HUES48 (cell line): ENCODE measurements around the gene ITPR3.

Experiments
- H3K27ac ChIP-seq: one replicate; pipeline ENCODE4 v1.7.0; 2013; ENCODE audit warnings: low read depth, low read length, inconsistent platforms
- H3K27me3 ChIP-seq: 2 replicates; pipeline ENCODE4 v1.6.1; 2013; ENCODE audit warnings: mild to moderate bottlenecking, low read length; ENCODE audit not compliant: control insufficient read depth, insufficient read depth
- H3K36me3 ChIP-seq: 2 replicates; pipeline ENCODE4 v1.6.1; 2013; ENCODE audit warnings: low read length; ENCODE audit not compliant: control insufficient read depth, insufficient read depth
- H3K4me1 ChIP-seq: 2 replicates; pipeline ENCODE4 v1.6.1; 2013; ENCODE audit warnings: mild to moderate bottlenecking, low read length; ENCODE audit not compliant: control insufficient read depth, insufficient read depth
- H3K4me3 ChIP-seq: 2 replicates; pipeline ENCODE4 v1.5.1; 2013; ENCODE audit warnings: mild to moderate bottlenecking, low read depth, low read length
- H3K9ac ChIP-seq: 2 replicates; pipeline ENCODE4 v1.6.1; 2013; ENCODE audit warnings: mild to moderate bottlenecking, low read depth, low read length, moderate library complexity
- H3K9me3 ChIP-seq: 2 replicates; pipeline ENCODE4 v1.6.1; 2013; ENCODE audit warnings: low read length; ENCODE audit not compliant: control insufficient read depth, insufficient read depth

Gene ITPR3

GRCh38 chr6:33641602-33642001 is 20.5 kb downstream of the ITPR3 start:
- no peak overlapping the region for H3K9ac ChIP-seq

GRCh38 chr6:33642897-33643296 is 21.8 kb downstream of the ITPR3 start:
- Histone ChIP-seq H3K4me1 (no peaks in the 10 kb centered on the region), H3K27me3 (no peaks in the 10 kb centered on the region), H3K9me3 (no peaks in the 10 kb centered on the region), H3K36me3 (peaks cover 5% of the 10 kb centered on the region; the same call in 1 of the 2 replicates), H3K9ac (no peak overlapping the region), H3K27ac (no peak overlapping the region), H3K4me3 (no peak overlapping the region)

More at GRCh38 chr6:33641602-33642001, 20.5 kb downstream of the ITPR3 start:
- Histone ChIP-seq H3K9me3 (no peaks in the 10 kb centered on the region), H3K27ac (no peak overlapping the region), H3K4me3 (no peak overlapping the region), H3K36me3 (peaks cover 5% of the 10 kb centered on the region; the same call in 1 of the 2 replicates), H3K27me3 (no peaks in the 10 kb centered on the region), H3K4me1 (peaks cover 8% of the 10 kb centered on the region)

DNA sequence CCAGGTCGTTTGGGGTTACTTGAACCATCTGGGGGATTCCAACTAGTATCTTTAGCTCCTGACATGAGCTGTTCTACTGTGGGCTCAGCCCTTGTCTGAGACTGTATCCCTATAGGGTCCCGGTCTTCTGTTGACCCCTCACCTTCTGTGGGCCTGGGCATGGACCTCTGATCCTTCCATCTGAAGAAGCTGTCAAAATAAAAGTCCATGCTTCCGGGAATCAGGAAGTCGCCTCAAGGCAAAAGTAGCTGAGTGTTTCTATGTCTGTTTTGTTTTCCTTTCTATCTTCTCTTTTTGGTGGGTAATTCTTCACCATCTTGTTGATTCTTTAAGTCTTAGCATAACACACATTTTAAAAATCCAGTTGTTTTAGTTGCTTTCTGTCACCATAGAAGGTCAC is 30.3 kb downstream of the ITPR3 start:
- Histone ChIP-seq H3K27me3 (no peaks in the 10 kb centered on the region), H3K4me1 (no peaks in the 10 kb centered on the region; the same call in 1 of the 2 replicates), H3K4me3 (no peak overlapping the region), H3K9me3 (no peaks in the 10 kb centered on the region), H3K36me3 (peaks cover 8% of the 10 kb centered on the region; the same call in 1 of the 2 replicates), H3K27ac (no peak overlapping the region), H3K9ac (no peak overlapping the region)

DNA sequence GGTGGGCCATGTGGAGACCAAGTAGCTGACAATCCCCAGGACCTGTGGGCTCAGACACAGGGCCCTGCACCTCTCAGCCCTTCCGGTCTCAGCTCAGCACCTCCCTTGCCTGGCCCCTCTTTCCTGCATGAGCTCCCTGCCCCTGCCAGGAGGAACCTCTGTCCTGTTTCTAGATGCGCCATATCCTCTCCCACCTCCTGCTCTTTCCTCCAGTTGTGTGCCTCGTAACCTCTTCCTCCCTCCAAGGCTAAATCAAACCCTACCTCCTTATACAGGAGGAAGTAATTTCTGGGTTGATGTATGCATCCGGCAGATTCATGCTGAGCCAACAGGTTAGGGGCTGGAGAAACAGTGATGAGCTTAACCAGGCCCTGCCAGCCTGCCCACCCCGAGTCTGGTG is 30.9 kb downstream of the ITPR3 start:
- no peaks in the 10 kb centered on the region for H3K9me3 ChIP-seq
- peaks cover 10% of the 10 kb centered on the region; the same call in 1 of the 2 replicates for H3K36me3 ChIP-seq
- H3K27ac ChIP-seq = no peak overlapping the region
- H3K27me3 ChIP-seq = no peaks in the 10 kb centered on the region
- H3K4me1 ChIP-seq = no peaks in the 10 kb centered on the region; the same call in 1 of the 2 replicates
- no peak overlapping the region for H3K4me3 ChIP-seq
- no peak overlapping the region for H3K9ac ChIP-seq

GRCh38 chr6:33654831-33655554 is 33.9 kb downstream of the ITPR3 start:
- H3K36me3 ChIP-seq = peaks cover 24% of the 10 kb centered on the region
- no peaks in the 10 kb centered on the region; the same call in 1 of the 2 replicates for H3K4me1 ChIP-seq
- no peak overlapping the region for H3K27ac ChIP-seq
- no peaks in the 10 kb centered on the region for H3K27me3 ChIP-seq
- no peak overlapping the region for H3K4me3 ChIP-seq
- H3K9me3 ChIP-seq = no peaks in the 10 kb centered on the region
- H3K9ac ChIP-seq = no peak overlapping the region

GRCh38 chr6:33656844-33657243 is 35.7 kb downstream of the ITPR3 start:
- peaks cover 27% of the 10 kb centered on the region for H3K36me3 ChIP-seq
- H3K9me3 ChIP-seq = no peaks in the 10 kb centered on the region
- H3K4me3 ChIP-seq = no peak overlapping the region
- H3K4me1 ChIP-seq = no peaks in the 10 kb centered on the region; the same call in 1 of the 2 replicates
- H3K9ac ChIP-seq = no peak overlapping the region
- H3K27me3 ChIP-seq = no peaks in the 10 kb centered on the region
- H3K27ac ChIP-seq = no peak overlapping the region

DNA sequence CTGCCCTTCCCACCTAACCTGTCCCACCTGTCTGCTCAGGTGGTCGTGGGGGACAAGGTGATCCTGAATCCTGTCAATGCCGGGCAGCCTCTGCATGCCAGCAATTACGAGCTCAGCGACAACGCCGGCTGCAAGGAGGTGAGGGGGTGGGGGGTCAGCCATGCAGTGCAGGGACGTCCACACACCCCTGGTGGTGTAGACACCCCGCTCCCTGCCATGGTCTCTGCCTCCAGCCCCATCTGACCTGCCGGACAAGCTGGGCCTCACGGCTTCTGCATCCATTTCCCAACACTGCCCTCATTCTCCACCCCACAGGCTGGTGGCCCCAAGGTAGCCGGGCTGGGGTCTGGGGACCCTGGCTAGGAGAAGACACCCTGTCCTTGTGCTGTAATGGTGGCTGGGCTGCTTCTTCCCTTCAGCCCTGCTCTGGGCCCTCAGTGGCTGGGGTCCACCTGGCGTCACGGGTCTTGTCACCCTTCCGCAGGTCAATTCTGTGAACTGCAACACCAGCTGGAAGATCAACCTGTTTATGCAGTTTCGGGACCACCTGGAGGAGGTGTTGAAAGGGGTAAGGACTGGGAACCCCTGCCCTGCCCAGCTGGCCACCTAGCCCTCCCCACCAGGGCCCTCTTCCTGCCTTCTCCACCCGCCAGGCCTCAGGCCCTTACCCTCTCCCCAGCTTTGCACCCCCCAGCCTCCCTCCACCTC is 38.0 kb downstream of the ITPR3 start:
- H3K27ac ChIP-seq = no peak overlapping the region
- peaks cover 30% of the 10 kb centered on the region for H3K36me3 ChIP-seq
- H3K27me3 ChIP-seq = no peaks in the 10 kb centered on the region
- no peak overlapping the region for H3K4me3 ChIP-seq
- no peaks in the 10 kb centered on the region; the same call in 1 of the 2 replicates for H3K4me1 ChIP-seq
- no peaks in the 10 kb centered on the region for H3K9me3 ChIP-seq
- H3K9ac ChIP-seq = no peak overlapping the region

- Histone ChIP-seq H3K27me3 (no peaks in the 10 kb centered on the region), H3K9me3 (no peaks in the 10 kb centered on the region), H3K9ac (no peak overlapping the region), H3K4me3 (no peak overlapping the region), H3K36me3 (peaks cover 32% of the 10 kb centered on the region), H3K27ac (no peak overlapping the region), H3K4me1 (no peaks in the 10 kb centered on the region; the same call in 1 of the 2 replicates)
Observed at GRCh38 chr6:33659986-33660385, 38.9 kb downstream of the ITPR3 start.

DNA sequence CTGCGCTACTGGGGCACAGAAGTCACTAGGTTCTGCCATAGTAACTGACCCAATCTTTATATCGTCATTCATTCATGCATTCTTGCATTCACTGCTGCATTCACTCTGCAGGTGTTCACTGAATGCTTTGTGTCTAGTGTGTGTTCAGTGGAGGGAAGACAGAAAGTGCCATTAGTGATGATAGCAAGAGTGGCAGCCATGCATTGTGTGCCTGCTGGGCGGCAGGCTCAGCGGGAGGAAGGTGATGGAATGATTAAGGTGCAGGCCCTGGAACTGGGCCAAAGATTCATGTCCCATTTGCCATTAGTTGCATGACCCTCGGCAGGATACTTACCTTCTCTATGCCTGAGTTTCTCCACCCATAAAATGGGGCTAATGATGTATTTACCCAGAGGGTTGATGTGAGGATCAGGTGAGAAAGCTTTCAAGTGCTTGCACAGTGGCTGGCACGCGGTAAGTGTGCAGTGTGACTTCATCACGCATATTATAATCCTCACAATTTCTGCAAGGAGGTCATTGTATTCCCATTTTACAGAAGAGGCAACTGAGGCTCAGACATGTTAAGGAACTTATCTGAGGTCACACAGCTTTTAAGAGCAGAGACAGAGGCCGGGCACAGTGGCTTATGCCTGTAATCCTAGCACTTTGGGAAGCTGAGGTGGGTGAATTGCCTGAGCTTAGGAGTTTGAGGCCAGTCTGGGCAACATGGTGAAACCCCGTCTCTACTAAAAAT is 40.1 kb downstream of the ITPR3 start:
- Histone ChIP-seq H3K4me3 (no peak overlapping the region), H3K36me3 (peaks cover 36% of the 10 kb centered on the region), H3K9me3 (no peaks in the 10 kb centered on the region), H3K4me1 (no peaks in the 10 kb centered on the region; the same call in 1 of the 2 replicates), H3K27me3 (no peaks in the 10 kb centered on the region), H3K9ac (no peak overlapping the region), H3K27ac (no peak overlapping the region)

GRCh38 chr6:33662318-33662717 is 41.2 kb downstream of the ITPR3 start:
- Histone ChIP-seq H3K27ac (no peak overlapping the region), H3K36me3 (peaks cover 44% of the 10 kb centered on the region), H3K27me3 (no peaks in the 10 kb centered on the region), H3K4me1 (no peaks in the 10 kb centered on the region), H3K9ac (no peak overlapping the region), H3K9me3 (no peaks in the 10 kb centered on the region), H3K4me3 (no peak overlapping the region)
